Measurements from ENCODE around the gene CPNE8.
"Not testable (repeated sequence)": the region's sequence is repeated elsewhere in the genome, so short reads cannot be mapped to it uniquely, and the experiment has no call there.

CPNE8 gene

DNA sequence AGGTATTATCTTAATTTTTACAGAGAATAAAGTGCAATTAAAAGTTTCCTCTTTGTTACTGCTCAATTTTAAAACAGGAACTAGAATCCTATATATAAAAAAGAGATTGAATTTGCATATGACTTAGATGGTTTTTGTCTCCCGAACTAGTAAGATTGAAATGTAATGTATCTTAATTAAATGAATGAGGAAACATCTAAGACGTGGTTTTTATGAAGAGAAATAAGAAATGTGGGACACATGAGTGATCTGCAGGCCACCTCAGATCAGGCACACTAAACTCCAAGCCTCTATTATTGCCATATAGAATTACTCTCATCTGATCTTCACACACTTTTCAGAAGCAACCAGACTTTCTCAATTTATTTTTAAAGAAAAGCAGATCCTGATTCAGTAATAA, 158.6 kb downstream of the CPNE8 start:
- H3K4me3 ChIP-seq (ENCODE audit: low read length), result no peak overlapping the region
- DNase-seq (ENCODE audit: low read depth), result no peak

DNA sequence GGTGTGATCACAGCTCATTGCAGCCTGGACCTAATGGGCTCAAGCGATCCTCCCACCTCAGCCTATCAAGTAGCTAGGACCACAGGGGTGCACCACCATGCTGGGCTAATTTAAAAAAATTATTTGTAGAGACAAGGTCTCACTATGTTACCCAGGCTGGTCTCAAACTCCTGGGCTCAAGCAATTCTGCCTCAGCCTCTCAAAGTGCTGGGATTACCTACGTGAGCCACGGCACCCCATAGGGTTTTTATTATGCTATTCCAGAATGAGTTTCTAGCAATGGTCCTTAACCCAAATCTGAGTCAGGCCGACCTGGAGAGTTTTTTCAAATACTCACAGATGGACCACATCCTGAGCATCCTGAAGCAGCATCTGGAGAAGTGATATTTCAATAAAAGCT, 159.8 kb downstream of the CPNE8 start:
- no peak for TF ChIP-seq CTCF (IDR thresholded peaks at IDR 0.05; ENCODE audit: insufficient read depth, low read depth, low read length, missing control alignments)
- no peak for DNase-seq (ENCODE audit: low read depth)
- H3K4me3 ChIP-seq (ENCODE audit: low read length), result no peak overlapping the region

More for the DNA sequence above, 158.6 kb downstream of the CPNE8 start:
- TF ChIP-seq CTCF (IDR thresholded peaks at IDR 0.05; ENCODE audit: insufficient read depth, low read depth, low read length, missing control alignments), result no peak

DNA sequence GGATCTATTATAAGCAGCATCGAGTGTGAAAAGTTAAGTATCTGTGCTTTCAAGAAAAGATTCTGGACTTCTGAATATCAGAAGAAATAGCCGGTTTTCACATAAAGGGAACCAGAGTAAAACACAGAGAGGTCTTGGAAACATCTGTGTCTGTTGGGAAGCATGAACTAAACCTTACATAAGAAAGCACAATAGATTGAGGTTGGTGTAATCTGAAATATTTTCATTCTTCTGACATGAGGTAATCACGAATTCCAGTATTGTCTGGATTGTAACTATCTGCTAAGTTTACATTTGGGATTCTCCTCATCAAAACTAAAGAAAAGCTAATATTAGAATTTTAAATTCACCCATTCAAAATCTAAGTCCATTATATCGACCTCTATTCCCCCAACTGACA, 161.3 kb downstream of the CPNE8 start:
- no peak for TF ChIP-seq CTCF (IDR thresholded peaks at IDR 0.05; ENCODE audit: insufficient read depth, low read depth, low read length, missing control alignments)
- DNase-seq (ENCODE audit: low read depth), result no peak
- H3K4me3 ChIP-seq (ENCODE audit: low read length), result no peak overlapping the region

DNA sequence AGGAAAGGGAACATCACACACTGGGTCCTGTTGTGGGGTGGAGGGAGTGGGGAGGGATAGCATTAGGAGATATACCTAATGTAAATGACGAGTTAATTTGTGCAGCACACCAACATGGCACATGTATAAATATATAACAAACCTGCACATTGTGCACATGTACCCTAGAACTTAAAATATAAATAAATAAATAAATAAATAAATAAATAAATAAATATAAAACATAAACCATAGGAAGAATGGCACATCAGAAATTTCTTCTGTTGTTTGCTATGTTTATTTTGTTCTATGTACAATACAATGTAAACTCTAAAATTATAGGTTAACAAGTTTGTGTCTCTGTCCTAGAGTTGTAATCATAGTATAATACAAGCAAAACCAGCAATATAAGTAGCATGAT, 162.9 kb downstream of the CPNE8 start:
- DNase-seq (ENCODE audit: low read depth), result not testable (repeated sequence)

DNA sequence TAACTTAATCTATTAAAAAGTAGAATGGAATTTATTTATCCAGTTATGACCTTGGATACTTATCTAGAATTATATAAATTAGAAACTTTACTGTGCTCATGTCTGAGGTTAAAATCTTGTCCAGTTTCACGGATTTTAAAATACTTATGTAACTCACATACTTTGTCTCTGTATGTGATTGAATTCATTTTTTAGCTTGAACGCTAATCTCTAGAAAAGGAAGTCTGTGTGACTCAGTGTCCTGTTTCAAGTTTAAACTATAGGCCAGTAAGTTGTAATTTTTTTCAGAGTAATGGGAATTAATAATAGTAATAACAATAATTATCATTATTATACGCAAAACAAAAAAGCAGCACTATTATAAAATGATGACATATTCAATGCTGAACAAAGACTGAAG, 168.6 kb downstream of the CPNE8 start:
- no peak overlapping the region for H3K4me3 ChIP-seq (ENCODE audit: low read length)
- no peak for DNase-seq (ENCODE audit: low read depth)
- no peak for TF ChIP-seq CTCF (IDR thresholded peaks at IDR 0.05; ENCODE audit: insufficient read depth, low read depth, low read length, missing control alignments)

More for the DNA sequence above, 162.9 kb downstream of the CPNE8 start:
- H3K4me3 ChIP-seq (ENCODE audit: low read length), result not testable (repeated sequence)

- no peak for TF ChIP-seq CTCF (IDR thresholded peaks at IDR 0.05; ENCODE audit: insufficient read depth, low read depth, low read length, missing control alignments)
- no peak overlapping the region for H3K4me3 ChIP-seq (ENCODE audit: low read length)
- no peak for DNase-seq (ENCODE audit: low read depth)
These were observed 172.6 kb downstream of the CPNE8 start for GRCh38 chr12:38732761-38733160.

DNA sequence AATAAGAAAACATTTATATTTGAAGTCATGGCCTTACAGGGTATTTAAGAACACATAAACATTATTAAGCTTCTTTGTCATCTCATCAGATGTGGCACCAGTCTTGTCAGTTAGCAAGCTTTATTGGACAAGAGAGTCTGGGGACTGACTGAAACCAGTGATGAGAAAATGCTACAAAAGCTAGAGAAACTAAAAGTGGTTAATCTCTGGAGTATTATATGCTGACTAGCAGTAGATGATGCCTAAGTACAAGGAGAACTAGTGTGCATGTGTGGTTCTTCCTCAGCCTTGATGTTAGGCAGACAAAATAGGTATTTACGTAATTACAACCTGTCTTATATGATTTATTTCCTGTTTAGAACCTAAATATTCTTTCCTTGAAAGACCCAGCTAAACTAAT, 176.5 kb downstream of the CPNE8 start:
- DNase-seq (ENCODE audit: low read depth), result no peak
- no peak overlapping the region for H3K4me3 ChIP-seq (ENCODE audit: low read length)
- TF ChIP-seq CTCF (IDR thresholded peaks at IDR 0.05; ENCODE audit: insufficient read depth, low read depth, low read length, missing control alignments), result no peak

All from epithelial cell of esophagus (primary cell).